GM23338 (cell line): ENCODE data around the gene AFF3. TPM values are rescaled to one million over a fixed set of nuclear protein-coding genes. Genes with fewer than 3 reads are reported as not detected.

Source experiments
- ATAC-seq: fragments of 200-7000 bp; cut with Tn5 transposase; 3 replicates; pipeline ENCODE4 v1.9.1; 2020
- DNase-seq: peaks from one replicate; pipeline ENCODE4 v3.0.0-alpha.2; 2015; ENCODE audit warnings: low spot score
- H2AFZ ChIP-seq: fragments of 200-600 bp; sonication (generic); 2 replicates; pipeline ENCODE4 v1.8.0; 2016; ENCODE audit warnings: antibody characterized with exemption, mild to moderate bottlenecking, moderate library complexity
- H3F3A ChIP-seq: fragments of 200-600 bp; sonication (generic); replicated peaks from 2 replicates; pipeline ENCODE4 v1.8.0; 2017; ENCODE audit warnings: antibody characterized with exemption, mixed run types, low read depth
- H3K27ac ChIP-seq: fragments of 200-600 bp; sonication (generic); 2 replicates; pipeline ENCODE4 v1.6.1; 2016; ENCODE audit warnings: low read depth
- H3K27me3 ChIP-seq: fragments of 200-600 bp; sonication (generic); 2 replicates; pipeline ENCODE4 v1.8.0; 2016; ENCODE audit warnings: mild to moderate bottlenecking, mixed run types, moderate library complexity; ENCODE audit not compliant: insufficient read depth
- H3K36me3 ChIP-seq: fragments of 200-600 bp; sonication (generic); 2 replicates; pipeline ENCODE4 v1.8.0; 2016; ENCODE audit warnings: mild to moderate bottlenecking; ENCODE audit not compliant: insufficient read depth
- H3K4me1 ChIP-seq: fragments of 200-600 bp; sonication (generic); 2 replicates; pipeline ENCODE4 v1.8.0; 2016; ENCODE audit warnings: mild to moderate bottlenecking, moderate library complexity; ENCODE audit not compliant: insufficient read depth
- H3K4me2 ChIP-seq: fragments of 200-600 bp; sonication (generic); 2 replicates; pipeline ENCODE4 v1.7.1; 2017; ENCODE audit warnings: mixed run types
- H3K4me3 ChIP-seq: fragments of 200-600 bp; sonication (generic); 2 replicates; pipeline ENCODE4 v1.6.1; 2016; ENCODE audit warnings: mixed run types
- H3K79me2 ChIP-seq: fragments of 200-600 bp; sonication (generic); replicated peaks from 2 replicates; pipeline ENCODE4 v1.8.0; 2017; ENCODE audit warnings: mild to moderate bottlenecking; ENCODE audit not compliant: insufficient read depth
- H3K9me2 ChIP-seq: fragments of 200-600 bp; sonication (generic); 2 replicates; pipeline ENCODE4 v1.8.0; 2017; ENCODE audit not compliant: insufficient read depth
- H4K20me1 ChIP-seq: fragments of 200-600 bp; sonication (generic); replicated peaks from 2 replicates; pipeline ENCODE4 v1.8.0; 2017; ENCODE audit warnings: mild to moderate bottlenecking; ENCODE audit not compliant: insufficient read depth
- H3K27ac Mint-ChIP-seq: 2 replicates; pipeline ENCODE4 v1.8.0; 2020; ENCODE audit warnings: inconsistent platforms, mild to moderate bottlenecking, moderate library complexity, mixed read lengths
- H3K27me3 Mint-ChIP-seq: 3 replicates; pipeline ENCODE4 v1.8.0; 2022; ENCODE audit warnings: low read depth, mild to moderate bottlenecking, moderate library complexity, mixed read lengths, inconsistent platforms; ENCODE audit not compliant: insufficient read depth, poor library complexity
- H3K36me3 Mint-ChIP-seq: 3 replicates; pipeline ENCODE4 v1.8.0; 2021; ENCODE audit warnings: low read depth, mild to moderate bottlenecking, inconsistent platforms, moderate library complexity, mixed read lengths
- H3K4me1 Mint-ChIP-seq: 3 replicates; pipeline ENCODE4 v1.8.0; 2020; ENCODE audit warnings: mild to moderate bottlenecking, inconsistent platforms, mixed read lengths
- H3K4me3 Mint-ChIP-seq: 3 replicates; pipeline ENCODE4 v1.8.0; 2021; ENCODE audit warnings: moderate library complexity, mild to moderate bottlenecking, inconsistent platforms, mixed read lengths
- H3K9me3 Mint-ChIP-seq: 3 replicates; pipeline ENCODE4 v1.8.0; 2020; ENCODE audit warnings: moderate library complexity, mild to moderate bottlenecking, inconsistent platforms, mixed read lengths
- EZH2phosphoT487 ChIP-seq: fragments of 200-600 bp; sonication (generic); IDR thresholded peaks from one replicate; pipeline ENCODE4 v1.8.1; 2018; ENCODE audit warnings: antibody characterized with exemption; ENCODE audit not compliant: unreplicated experiment
- STAT1 ChIP-seq: IDR thresholded peaks from one replicate; pipeline ENCODE4 v1.6.1; 2016; ENCODE audit warnings: antibody characterized with exemption; ENCODE audit not compliant: unreplicated experiment
- ZNF114 ChIP-seq: fragments of 250-450 bp; sonication (Bioruptor Pico); IDR thresholded peaks from 2 replicates; pipeline ENCODE4 v1.5.0; 2020; ENCODE audit warnings: mild to moderate bottlenecking, moderate library complexity
- polyA plus RNA-seq: library from polyadenylated mRNA; unstranded; fragments of >200 nt; fragmentation: Nextera tagmentation; extraction: Ambion mirVana; gene quantifications from 2 replicates; pipeline ENCODE4 v1.2.1, GENCODE V29; 2016
- total RNA-seq: library from RNA; depleted of rRNA; stranded (reverse); fragments of >200 nt; shearing (Covaris generic); gene quantifications from 2 replicates; pipeline ENCODE4 v1.2.3, GENCODE V29; 2014
- TF ChIP-seq, protein P1 (sequence below): fragments of 250-450 bp; sonication (Bioruptor Pico); IDR thresholded peaks from 2 replicates; pipeline ENCODE4 v1.5.0; 2020; ENCODE audit warnings: mild to moderate bottlenecking, moderate library complexity

AFF3 gene
- total and polyA plus RNA-seq, 2 experiments from 2014 or later: 0.73 to 1.4 TPM

DNA sequence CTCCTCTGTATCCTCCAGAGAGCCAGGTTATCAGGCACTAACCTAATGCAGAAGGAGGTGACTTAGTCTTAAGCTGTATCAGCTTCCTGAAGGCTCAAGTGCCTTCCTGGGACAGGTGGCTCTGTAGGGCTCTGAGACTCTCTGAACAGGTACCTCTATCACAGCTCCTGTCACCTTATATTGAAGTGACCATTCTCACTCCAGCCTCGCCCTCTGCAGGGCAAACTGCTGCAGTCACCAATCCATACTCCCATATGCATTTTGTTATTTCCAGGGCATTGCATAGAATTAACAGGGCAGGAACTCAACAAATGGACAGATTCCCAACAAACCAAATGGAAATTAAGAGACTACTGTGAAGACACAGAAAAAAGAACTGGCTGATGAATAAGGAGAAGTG lies 449.6 kb downstream of the AFF3 start (continued):
- TF ChIP-seq, protein P1, sequence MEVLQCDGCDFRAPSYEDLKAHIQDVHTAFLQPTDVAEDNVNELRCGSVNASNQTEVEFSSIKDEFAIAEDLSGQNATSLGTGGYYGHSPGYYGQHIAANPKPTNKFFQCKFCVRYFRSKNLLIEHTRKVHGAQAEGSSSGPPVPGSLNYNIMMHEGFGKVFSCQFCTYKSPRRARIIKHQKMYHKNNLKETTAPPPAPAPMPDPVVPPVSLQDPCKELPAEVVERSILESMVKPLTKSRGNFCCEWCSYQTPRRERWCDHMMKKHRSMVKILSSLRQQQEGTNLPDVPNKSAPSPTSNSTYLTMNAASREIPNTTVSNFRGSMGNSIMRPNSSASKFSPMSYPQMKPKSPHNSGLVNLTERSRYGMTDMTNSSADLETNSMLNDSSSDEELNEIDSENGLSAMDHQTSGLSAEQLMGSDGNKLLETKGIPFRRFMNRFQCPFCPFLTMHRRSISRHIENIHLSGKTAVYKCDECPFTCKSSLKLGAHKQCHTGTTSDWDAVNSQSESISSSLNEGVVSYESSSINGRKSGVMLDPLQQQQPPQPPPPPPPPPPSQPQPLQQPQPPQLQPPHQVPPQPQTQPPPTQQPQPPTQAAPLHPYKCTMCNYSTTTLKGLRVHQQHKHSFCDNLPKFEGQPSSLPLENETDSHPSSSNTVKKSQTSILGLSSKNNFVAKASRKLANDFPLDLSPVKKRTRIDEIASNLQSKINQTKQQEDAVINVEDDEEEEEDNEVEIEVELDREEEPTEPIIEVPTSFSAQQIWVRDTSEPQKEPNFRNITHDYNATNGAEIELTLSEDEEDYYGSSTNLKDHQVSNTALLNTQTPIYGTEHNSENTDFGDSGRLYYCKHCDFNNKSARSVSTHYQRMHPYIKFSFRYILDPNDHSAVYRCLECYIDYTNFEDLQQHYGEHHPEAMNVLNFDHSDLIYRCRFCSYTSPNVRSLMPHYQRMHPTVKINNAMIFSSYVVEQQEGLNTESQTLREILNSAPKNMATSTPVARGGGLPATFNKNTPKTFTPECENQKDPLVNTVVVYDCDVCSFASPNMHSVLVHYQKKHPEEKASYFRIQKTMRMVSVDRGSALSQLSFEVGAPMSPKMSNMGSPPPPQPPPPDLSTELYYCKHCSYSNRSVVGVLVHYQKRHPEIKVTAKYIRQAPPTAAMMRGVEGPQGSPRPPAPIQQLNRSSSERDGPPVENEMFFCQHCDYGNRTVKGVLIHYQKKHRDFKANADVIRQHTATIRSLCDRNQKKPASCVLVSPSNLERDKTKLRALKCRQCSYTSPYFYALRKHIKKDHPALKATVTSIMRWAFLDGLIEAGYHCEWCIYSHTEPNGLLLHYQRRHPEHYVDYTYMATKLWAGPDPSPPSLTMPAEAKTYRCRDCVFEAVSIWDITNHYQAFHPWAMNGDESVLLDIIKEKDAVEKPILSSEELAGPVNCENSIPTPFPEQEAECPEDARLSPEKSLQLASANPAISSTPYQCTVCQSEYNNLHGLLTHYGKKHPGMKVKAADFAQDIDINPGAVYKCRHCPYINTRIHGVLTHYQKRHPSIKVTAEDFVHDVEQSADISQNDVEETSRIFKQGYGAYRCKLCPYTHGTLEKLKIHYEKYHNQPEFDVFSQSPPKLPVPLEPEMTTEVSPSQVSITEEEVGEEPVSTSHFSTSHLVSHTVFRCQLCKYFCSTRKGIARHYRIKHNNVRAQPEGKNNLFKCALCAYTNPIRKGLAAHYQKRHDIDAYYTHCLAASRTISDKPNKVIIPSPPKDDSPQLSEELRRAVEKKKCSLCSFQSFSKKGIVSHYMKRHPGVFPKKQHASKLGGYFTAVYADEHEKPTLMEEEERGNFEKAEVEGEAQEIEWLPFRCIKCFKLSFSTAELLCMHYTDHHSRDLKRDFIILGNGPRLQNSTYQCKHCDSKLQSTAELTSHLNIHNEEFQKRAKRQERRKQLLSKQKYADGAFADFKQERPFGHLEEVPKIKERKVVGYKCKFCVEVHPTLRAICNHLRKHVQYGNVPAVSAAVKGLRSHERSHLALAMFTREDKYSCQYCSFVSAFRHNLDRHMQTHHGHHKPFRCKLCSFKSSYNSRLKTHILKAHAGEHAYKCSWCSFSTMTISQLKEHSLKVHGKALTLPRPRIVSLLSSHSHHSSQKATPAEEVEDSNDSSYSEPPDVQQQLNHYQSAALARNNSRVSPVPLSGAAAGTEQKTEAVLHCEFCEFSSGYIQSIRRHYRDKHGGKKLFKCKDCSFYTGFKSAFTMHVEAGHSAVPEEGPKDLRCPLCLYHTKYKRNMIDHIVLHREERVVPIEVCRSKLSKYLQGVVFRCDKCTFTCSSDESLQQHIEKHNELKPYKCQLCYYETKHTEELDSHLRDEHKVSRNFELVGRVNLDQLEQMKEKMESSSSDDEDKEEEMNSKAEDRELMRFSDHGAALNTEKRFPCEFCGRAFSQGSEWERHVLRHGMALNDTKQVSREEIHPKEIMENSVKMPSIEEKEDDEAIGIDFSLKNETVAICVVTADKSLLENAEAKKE: no peak

DNA sequence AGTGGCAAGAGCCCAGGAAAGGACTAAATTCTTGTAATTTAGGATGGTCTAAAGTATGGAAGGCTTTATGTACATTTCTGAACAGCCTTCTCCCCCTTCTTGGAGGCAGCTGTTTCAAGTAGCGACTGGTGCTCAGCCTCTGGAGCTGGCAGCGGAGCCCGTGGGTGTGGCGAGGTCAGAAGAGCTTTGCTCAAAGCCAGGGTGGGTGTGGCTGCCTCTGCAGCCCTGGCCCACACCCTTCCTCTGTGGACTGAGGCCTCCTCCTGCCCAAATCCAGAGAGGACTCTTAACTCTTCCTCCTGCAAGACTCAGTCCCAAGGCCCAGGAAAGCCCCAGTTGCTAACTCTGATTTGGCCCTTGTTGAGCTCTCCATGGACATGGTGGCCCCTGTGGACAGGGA lies 450.5 kb downstream of the AFF3 start:
- no peaks in the 10 kb centered on the region for H3K79me2 ChIP-seq
- H2AFZ ChIP-seq: no peak overlapping the region
- no peak overlapping the region for H3K27ac Mint-ChIP-seq
- H3F3A ChIP-seq: no peaks in the 10 kb centered on the region
- H3K27ac ChIP-seq: no peak overlapping the region
- 0 out of 2 replicates have a peak, but pooled peaks cover 6% of the 10 kb centered on the region for H3K9me2 ChIP-seq
- no peak for TF ChIP-seq ZNF114 (CRISPR knock-in tag)
- no peaks in the 10 kb centered on the region for H4K20me1 ChIP-seq
- H3K4me3 ChIP-seq: no peak overlapping the region
- H3K9me3 Mint-ChIP-seq: no peaks in the 10 kb centered on the region; the same call in 2 of the 3 replicates
- H3K4me2 ChIP-seq: no peak overlapping the region
- no peaks in the 10 kb centered on the region for H3K27me3 ChIP-seq
- DNase-seq (no peak), ATAC-seq (no peak)
- H3K36me3 Mint-ChIP-seq: no peaks in the 10 kb centered on the region
- no peaks in the 10 kb centered on the region for H3K4me1 ChIP-seq
- no peaks in the 10 kb centered on the region for H3K4me1 Mint-ChIP-seq
- H3K36me3 ChIP-seq: no peaks in the 10 kb centered on the region
- no peak overlapping the region for H3K4me3 Mint-ChIP-seq
- H3K27me3 Mint-ChIP-seq: peaks cover 3% of the 10 kb centered on the region

DNA sequence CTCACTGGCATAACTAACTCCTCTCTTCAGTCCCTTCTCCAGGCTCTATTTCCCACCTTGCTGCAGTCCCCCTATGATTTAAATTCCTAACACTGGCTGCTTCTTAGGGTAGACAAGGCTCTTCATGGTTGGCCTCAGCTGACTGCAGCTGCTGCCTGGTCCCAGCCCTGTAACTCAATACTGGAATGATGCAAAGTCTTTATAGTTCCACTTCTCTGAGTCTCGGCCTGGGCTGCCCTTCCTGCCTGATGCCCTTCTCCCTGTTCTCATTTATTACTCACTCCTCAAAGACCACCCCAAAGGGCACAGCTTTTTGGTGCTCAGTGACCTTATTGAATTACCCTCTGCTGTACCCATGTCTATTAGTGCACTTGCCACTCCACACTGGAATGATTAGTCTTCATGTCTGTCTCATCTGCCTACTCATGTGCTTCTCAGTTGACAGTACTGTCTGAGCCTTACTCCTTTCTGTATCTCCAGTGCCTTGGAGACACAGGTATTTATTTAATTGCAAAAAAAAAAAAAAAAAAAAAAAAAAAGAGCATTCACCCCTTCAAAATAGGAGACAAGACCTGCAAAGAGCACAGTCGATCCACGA lies 453.1 kb downstream of the AFF3 start:
- Histone ChIP-seq H3K27ac (no peak overlapping the region), H3K27me3 (no peaks in the 10 kb centered on the region), H3K4me1 (no peaks in the 10 kb centered on the region), H3K4me3 (no peak overlapping the region), H4K20me1 (no peaks in the 10 kb centered on the region), H3F3A (no peaks in the 10 kb centered on the region), H3K79me2 (no peaks in the 10 kb centered on the region), H3K9me2 (peaks cover 10% of the 10 kb centered on the region; the same call in 1 of the 2 replicates), H3K4me2 (no peak overlapping the region), H2AFZ (no peak overlapping the region), H3K36me3 (no peaks in the 10 kb centered on the region)
- Mint-ChIP-seq H3K4me1 (no peaks in the 10 kb centered on the region), H3K36me3 (no peaks in the 10 kb centered on the region), H3K9me3 (no peaks in the 10 kb centered on the region; the same call in 2 of the 3 replicates), H3K27ac (no peak overlapping the region; the same call in 1 of the 2 replicates), H3K27me3 (peaks cover 3% of the 10 kb centered on the region), H3K4me3 (no peak overlapping the region)
- ATAC-seq (no peak), DNase-seq (no peak)
- TF ChIP-seq, protein P1: no peak
- TF ChIP-seq EZH2phosphoT487 (no peak), STAT1 (no peak)
